OCI-LY1 (cell line): ENCODE measurements around the gene PRKCE.

Experiments used
- H2AFZ ChIP-seq: fragments of 200-600 bp; sonication (generic), shearing (Covaris generic); 2 replicates; pipeline ENCODE4 v1.6.0; 2014; ENCODE audit warnings: antibody characterized with exemption, mild to moderate bottlenecking, low read length
- H3F3A ChIP-seq: fragments of 200-600 bp; sonication (generic), shearing (Covaris generic); 2 replicates; pipeline ENCODE4 v1.6.0; 2014; ENCODE audit warnings: mild to moderate bottlenecking, antibody characterized with exemption, low read length, moderate library complexity; ENCODE audit not compliant: insufficient read depth
- H3K27ac ChIP-seq: fragments of 200-600 bp; sonication (generic); 2 replicates; pipeline ENCODE4 v1.5.1; 2014; ENCODE audit warnings: low read length, mixed run types, mild to moderate bottlenecking, low read depth; ENCODE audit not compliant: poor library complexity, severe bottlenecking
- H3K27me3 ChIP-seq: fragments of 200-600 bp; sonication (generic); 2 replicates; pipeline ENCODE4 v1.6.0; 2014; ENCODE audit warnings: antibody characterized with exemption, mild to moderate bottlenecking, low read length, moderate library complexity; ENCODE audit not compliant: insufficient read depth
- H3K36me3 ChIP-seq: fragments of 200-600 bp; sonication (generic); 2 replicates; pipeline ENCODE4 v1.6.1; 2014; ENCODE audit warnings: mild to moderate bottlenecking, antibody characterized with exemption, low read length, moderate library complexity, mixed read lengths; ENCODE audit not compliant: insufficient read depth
- H3K4me1 ChIP-seq: fragments of 200-600 bp; sonication (generic); 2 replicates; pipeline ENCODE4 v1.5.1; 2014; ENCODE audit warnings: mild to moderate bottlenecking, low read length, moderate library complexity; ENCODE audit not compliant: insufficient read depth, severe bottlenecking
- H3K4me2 ChIP-seq: fragments of 200-600 bp; sonication (generic), shearing (Covaris generic); 2 replicates; pipeline ENCODE4 v1.6.1; 2014; ENCODE audit warnings: low read length
- H3K4me3 ChIP-seq: fragments of 200-600 bp; sonication (generic); 2 replicates; pipeline ENCODE4 v1.5.1; 2014; ENCODE audit warnings: low read length, low read depth, mild to moderate bottlenecking, mixed read lengths; ENCODE audit not compliant: poor library complexity, severe bottlenecking
- H3K79me2 ChIP-seq: fragments of 200-600 bp; shearing (Covaris generic); 2 replicates; pipeline ENCODE4 v1.6.1; 2016; ENCODE audit warnings: mixed run types, low read length, mixed read lengths; ENCODE audit not compliant: insufficient read depth
- H3K9ac ChIP-seq: fragments of 200-600 bp; sonication (generic), shearing (Covaris generic); 2 replicates; pipeline ENCODE4 v1.6.1; 2014; ENCODE audit warnings: mild to moderate bottlenecking, low read length, mixed read lengths
- H3K9me2 ChIP-seq: fragments of 200-600 bp; sonication (generic), shearing (Covaris generic); 2 replicates; pipeline ENCODE4 v1.6.1; 2014; ENCODE audit warnings: low read depth, mild to moderate bottlenecking, low read length, mixed read lengths
- H3K9me3 ChIP-seq: fragments of 200-600 bp; shearing (Covaris generic); 2 replicates; pipeline ENCODE4 v1.6.1; 2014; ENCODE audit warnings: low read length, mixed read lengths
- H4K20me1 ChIP-seq: fragments of 200-600 bp; sonication (generic), shearing (Covaris generic); 2 replicates; pipeline ENCODE4 v1.6.0; 2016; ENCODE audit warnings: mild to moderate bottlenecking, low read length; ENCODE audit not compliant: insufficient read depth
- EZH2 ChIP-seq: fragments of 200-600 bp; sonication (generic), shearing (Covaris generic); IDR thresholded peaks from 2 replicates; pipeline ENCODE4 v1.8.0; 2017; ENCODE audit warnings: borderline replicate concordance, mixed run types, mild to moderate bottlenecking, antibody characterized with exemption, low read length, moderate library complexity, mixed read lengths
- TF ChIP-seq, protein P1 (sequence below): fragments of 200-600 bp; sonication (generic), shearing (Covaris generic); IDR thresholded peaks from 2 replicates; pipeline ENCODE4 v1.5.1; 2017; ENCODE audit warnings: mild to moderate bottlenecking, antibody characterized with exemption, low read length, moderate library complexity, mixed read lengths

Gene PRKCE

DNA sequence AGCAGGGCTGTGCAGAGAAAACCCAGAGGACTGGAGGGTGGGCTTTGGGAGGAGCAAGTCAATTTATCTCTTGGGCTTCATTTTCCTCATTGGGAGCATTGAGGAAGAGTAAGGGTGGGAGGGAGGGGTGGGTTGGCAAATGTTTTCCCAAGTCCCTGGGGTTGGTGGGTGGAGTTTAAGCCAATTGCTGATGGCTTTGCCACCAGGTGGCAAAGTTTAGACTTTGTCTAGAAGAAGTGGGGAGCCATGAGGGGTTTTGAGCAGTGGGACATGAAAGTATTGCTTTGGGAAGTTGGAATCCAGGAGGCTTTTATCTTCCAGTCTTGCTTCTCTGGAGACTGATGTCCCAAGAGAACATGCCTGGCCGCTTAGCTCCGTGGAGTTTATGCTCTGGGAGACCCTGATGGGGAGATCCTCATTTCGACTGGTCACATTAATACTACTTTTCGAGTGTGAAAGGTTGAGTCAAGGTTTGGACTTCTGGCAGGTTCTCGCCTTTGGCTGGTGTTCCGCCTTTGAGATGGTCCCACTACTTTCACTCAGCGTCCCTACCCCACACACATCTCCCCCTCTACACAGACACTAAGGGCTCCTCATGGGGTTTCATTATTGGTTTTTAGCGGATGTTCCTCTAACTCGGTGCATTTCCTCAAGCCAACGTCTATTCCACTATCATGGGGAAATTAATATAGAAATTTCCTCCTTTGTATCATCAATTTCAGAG is 126.7 kb downstream of the PRKCE start:
- H3K9me3 ChIP-seq = 0 out of 2 replicates have a peak, but pooled peaks cover 3% of the 10 kb centered on the region
- H3K4me3 ChIP-seq = no peak overlapping the region
- no peak overlapping the region for H3K9ac ChIP-seq

DNA sequence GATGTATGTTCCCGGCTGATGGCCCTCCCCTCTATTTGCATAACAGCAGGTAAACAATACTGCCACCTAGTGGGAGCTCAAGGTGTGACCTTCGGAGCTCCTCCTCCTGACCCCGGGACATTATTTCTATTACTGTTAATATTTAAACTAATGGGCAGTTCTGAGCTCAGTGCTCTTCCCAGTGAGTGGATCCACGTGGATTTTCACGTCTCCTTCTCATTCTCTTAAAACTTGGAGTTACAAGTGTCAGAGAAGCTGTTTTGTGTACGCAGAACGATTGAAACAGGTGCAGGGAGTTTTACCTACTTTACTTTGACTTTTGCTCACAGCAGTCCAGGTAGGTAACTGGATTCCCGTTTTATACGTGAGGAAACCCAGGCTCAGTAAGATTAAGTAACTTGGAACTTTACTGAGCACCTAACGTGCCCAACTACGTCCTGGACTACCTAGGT is 127.3 kb downstream of the PRKCE start:
- no peak overlapping the region for H3K27ac ChIP-seq
- H3K4me1 ChIP-seq = peaks cover 45% of the 10 kb centered on the region
- no peaks in the 10 kb centered on the region for H3K27me3 ChIP-seq
- no peak overlapping the region for H3K4me3 ChIP-seq
- no peaks in the 10 kb centered on the region for H3K9me2 ChIP-seq
- no peaks in the 10 kb centered on the region for H3K79me2 ChIP-seq
- no peaks in the 10 kb centered on the region for H4K20me1 ChIP-seq
- H3K36me3 ChIP-seq = peaks cover 4% of the 10 kb centered on the region; the same call in 1 of the 2 replicates
- TF ChIP-seq, protein P1, sequence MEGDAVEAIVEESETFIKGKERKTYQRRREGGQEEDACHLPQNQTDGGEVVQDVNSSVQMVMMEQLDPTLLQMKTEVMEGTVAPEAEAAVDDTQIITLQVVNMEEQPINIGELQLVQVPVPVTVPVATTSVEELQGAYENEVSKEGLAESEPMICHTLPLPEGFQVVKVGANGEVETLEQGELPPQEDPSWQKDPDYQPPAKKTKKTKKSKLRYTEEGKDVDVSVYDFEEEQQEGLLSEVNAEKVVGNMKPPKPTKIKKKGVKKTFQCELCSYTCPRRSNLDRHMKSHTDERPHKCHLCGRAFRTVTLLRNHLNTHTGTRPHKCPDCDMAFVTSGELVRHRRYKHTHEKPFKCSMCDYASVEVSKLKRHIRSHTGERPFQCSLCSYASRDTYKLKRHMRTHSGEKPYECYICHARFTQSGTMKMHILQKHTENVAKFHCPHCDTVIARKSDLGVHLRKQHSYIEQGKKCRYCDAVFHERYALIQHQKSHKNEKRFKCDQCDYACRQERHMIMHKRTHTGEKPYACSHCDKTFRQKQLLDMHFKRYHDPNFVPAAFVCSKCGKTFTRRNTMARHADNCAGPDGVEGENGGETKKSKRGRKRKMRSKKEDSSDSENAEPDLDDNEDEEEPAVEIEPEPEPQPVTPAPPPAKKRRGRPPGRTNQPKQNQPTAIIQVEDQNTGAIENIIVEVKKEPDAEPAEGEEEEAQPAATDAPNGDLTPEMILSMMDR = peak; percentile 59
- TF ChIP-seq EZH2 = no peak
- H2AFZ ChIP-seq = no peak overlapping the region
- no peak overlapping the region for H3K4me2 ChIP-seq
- H3K9ac ChIP-seq = no peak overlapping the region
- no peaks in the 10 kb centered on the region for H3F3A ChIP-seq
- 0 out of 2 replicates have a peak, but pooled peaks cover 3% of the 10 kb centered on the region for H3K9me3 ChIP-seq

More for the DNA sequence above, 126.7 kb downstream of the PRKCE start:
- Histone ChIP-seq H3K4me1 (peaks cover 45% of the 10 kb centered on the region), H3K9me2 (no peaks in the 10 kb centered on the region), H3K27ac (no peak overlapping the region), H3K4me2 (no peak overlapping the region), H2AFZ (no peak overlapping the region), H3K27me3 (no peaks in the 10 kb centered on the region), H3K36me3 (peaks cover 4% of the 10 kb centered on the region; the same call in 1 of the 2 replicates), H3K79me2 (no peaks in the 10 kb centered on the region), H4K20me1 (no peaks in the 10 kb centered on the region), H3F3A (no peaks in the 10 kb centered on the region)
- TF ChIP-seq, protein P1 = no peak
- no peak for TF ChIP-seq EZH2

DNA sequence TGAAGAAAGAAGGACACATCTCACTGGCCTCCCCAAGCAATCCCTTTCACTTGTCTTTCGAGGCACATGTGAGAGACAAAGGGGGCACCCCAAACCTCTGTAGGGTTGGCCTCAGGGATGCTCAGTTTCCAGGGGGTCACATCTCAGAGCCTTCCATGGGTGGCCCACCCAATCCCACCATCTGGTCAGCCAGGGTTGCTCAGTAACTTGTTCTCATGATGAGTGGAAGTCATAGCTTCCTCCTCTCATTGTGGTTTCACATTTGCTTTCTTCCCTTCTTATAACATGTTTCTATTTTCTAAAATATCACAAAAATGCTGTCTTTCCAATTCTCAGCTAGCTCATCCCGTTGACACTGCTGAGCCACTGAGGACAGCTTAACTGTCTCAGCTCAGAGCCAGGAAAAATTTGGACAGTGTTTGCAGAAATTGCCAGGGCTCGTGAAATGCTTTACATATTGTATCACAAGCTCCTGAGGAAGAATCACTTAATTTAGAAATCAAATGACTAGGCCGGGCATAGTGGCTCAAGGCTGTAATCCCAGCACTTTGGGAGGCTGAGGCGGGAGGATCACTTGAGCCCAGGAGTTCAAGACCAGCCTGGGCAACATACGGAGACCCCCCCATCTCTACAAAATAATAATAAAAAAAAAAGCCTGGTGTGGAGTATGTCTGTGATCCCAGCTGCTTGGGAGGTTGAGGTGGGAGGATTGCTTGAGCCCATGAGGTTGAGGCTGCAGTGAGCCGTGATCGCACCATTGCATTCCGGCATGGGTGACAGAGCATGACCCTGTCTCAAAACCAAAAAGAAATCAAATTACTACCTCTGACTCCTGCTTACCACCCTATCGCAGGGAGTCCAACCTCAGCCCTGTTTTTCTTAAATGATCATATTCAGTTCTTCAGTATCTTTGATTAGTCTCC is 129.3 kb downstream of the PRKCE start:
- H3K4me1 ChIP-seq = peaks cover 25% of the 10 kb centered on the region
- H4K20me1 ChIP-seq = no peaks in the 10 kb centered on the region
- no peaks in the 10 kb centered on the region for H3K27me3 ChIP-seq
- TF ChIP-seq, protein P1 = no peak
- no peak for TF ChIP-seq EZH2
- no peak overlapping the region for H2AFZ ChIP-seq
- no peaks in the 10 kb centered on the region for H3K9me2 ChIP-seq
- H3K4me3 ChIP-seq = no peak overlapping the region
- H3K9ac ChIP-seq = no peak overlapping the region
- H3K4me2 ChIP-seq = no peak overlapping the region
- no peaks in the 10 kb centered on the region for H3K79me2 ChIP-seq
- peaks cover 4% of the 10 kb centered on the region; the same call in 1 of the 2 replicates for H3K36me3 ChIP-seq
- 0 out of 2 replicates have a peak, but pooled peaks cover 3% of the 10 kb centered on the region for H3K9me3 ChIP-seq
- H3K27ac ChIP-seq = no peak overlapping the region
- no peaks in the 10 kb centered on the region for H3F3A ChIP-seq
